GM12875 (cell line): Measurements from ENCODE around the gene PROC.

Experiments
- H3K4me3 ChIP-seq: one replicate; pipeline ENCODE4 v1.5.1; 2011; ENCODE audit warnings: low read depth, low read length, control low read depth
- TF ChIP-seq, protein P1 (sequence below): IDR thresholded peaks from 2 replicates; pipeline ENCODE4 v1.5.1; 2011; ENCODE audit warnings: low read depth, mild to moderate bottlenecking, control low read depth, inconsistent platforms, low read length, moderate library complexity, borderline replicate concordance; ENCODE audit not compliant: insufficient read depth

Gene PROC

DNA sequence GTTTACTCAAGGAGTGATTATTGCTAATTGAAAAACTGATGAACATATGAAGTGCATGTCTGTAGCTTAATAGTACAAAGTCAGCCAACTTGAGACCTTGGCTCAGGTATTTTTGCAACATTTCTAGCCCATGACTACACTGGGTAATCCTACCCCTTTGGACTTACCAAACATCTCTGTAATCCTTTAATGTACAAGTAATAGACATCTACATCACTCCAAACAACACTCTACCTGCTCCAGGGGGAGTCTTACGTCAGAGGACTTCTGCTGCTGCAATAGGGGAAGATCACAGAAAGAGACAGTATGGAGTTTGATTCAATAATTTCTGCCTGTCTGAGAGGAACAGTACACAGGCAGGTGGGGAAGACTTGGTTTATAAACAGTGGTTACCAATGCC, 54.0 kb downstream of the PROC start:
- no peak overlapping the region for H3K4me3 ChIP-seq
- TF ChIP-seq, protein P1, sequence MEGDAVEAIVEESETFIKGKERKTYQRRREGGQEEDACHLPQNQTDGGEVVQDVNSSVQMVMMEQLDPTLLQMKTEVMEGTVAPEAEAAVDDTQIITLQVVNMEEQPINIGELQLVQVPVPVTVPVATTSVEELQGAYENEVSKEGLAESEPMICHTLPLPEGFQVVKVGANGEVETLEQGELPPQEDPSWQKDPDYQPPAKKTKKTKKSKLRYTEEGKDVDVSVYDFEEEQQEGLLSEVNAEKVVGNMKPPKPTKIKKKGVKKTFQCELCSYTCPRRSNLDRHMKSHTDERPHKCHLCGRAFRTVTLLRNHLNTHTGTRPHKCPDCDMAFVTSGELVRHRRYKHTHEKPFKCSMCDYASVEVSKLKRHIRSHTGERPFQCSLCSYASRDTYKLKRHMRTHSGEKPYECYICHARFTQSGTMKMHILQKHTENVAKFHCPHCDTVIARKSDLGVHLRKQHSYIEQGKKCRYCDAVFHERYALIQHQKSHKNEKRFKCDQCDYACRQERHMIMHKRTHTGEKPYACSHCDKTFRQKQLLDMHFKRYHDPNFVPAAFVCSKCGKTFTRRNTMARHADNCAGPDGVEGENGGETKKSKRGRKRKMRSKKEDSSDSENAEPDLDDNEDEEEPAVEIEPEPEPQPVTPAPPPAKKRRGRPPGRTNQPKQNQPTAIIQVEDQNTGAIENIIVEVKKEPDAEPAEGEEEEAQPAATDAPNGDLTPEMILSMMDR: no peak

GRCh38 chr2:127475788-127476187, 57.6 kb downstream of the PROC start:
- H3K4me3 ChIP-seq: no peak overlapping the region
- TF ChIP-seq, protein P1: no peak
